ENCODE measurements around the gene LRRC4B. TPM values are rescaled to one million over a fixed set of nuclear protein-coding genes. Genes with fewer than 3 reads are reported as not detected.

LRRC4B gene
- total RNA-seq, 1 experiment from 2014 or later, result not detected

- no peak for DNase-seq (ENCODE audit: unreplicated experiment)
- peaks cover 7% of the 10 kb centered on the region for H3K4me1 Mint-ChIP-seq (ENCODE audit: insufficient read depth, unreplicated experiment)
- peaks cover 20% of the 10 kb centered on the region for H3K9me3 Mint-ChIP-seq (ENCODE audit: unreplicated experiment)
- H3K4me3 Mint-ChIP-seq (ENCODE audit: unreplicated experiment), result no peak overlapping the region
- TF ChIP-seq CTCF (IDR thresholded peaks at IDR 0.05; ENCODE audit: unreplicated experiment), result no peak
- H3K27ac Mint-ChIP-seq (ENCODE audit: low read depth, unreplicated experiment), result no peak overlapping the region
- POLR2A ChIA-PET, result no interaction called here
- peaks cover 37% of the 10 kb centered on the region for H3K27me3 Mint-ChIP-seq (ENCODE audit: insufficient read depth, unreplicated experiment)
- BruUV-seq (replicated peaks), result no TSS peak
- peaks cover 11% of the 10 kb centered on the region for H3K36me3 Mint-ChIP-seq (ENCODE audit: insufficient read depth, unreplicated experiment)
- intact Hi-C loops (cut with micrococcal nuclease), result no loop called here
- CTCF ChIA-PET, result no interaction called here
These were observed 73.8 kb downstream of the LRRC4B start for GRCh38 chr19:50494186-50495019.

GRCh38 chr19:50493171-50493570 lies 75.1 kb downstream of the LRRC4B start:
- CTCF ChIA-PET, result interaction anchor here (0.6 kb wide), 1 partner anchor 16 kb away, joined by 3 read pairs; no protein-coding TSS in a partner anchor
- peaks cover 26% of the 10 kb centered on the region for H3K9me3 Mint-ChIP-seq (ENCODE audit: unreplicated experiment)
- H3K27me3 Mint-ChIP-seq (ENCODE audit: insufficient read depth, unreplicated experiment), result peaks cover 37% of the 10 kb centered on the region
- no peak overlapping the region for H3K27ac Mint-ChIP-seq (ENCODE audit: low read depth, unreplicated experiment)
- no peak for DNase-seq (ENCODE audit: unreplicated experiment)
- BruUV-seq (replicated peaks), result no TSS peak
- peaks cover 7% of the 10 kb centered on the region for H3K4me1 Mint-ChIP-seq (ENCODE audit: insufficient read depth, unreplicated experiment)
- TF ChIP-seq CTCF (IDR thresholded peaks at IDR 0.05; ENCODE audit: unreplicated experiment), result no peak
- POLR2A ChIA-PET, result no interaction called here
- peaks cover 11% of the 10 kb centered on the region for H3K36me3 Mint-ChIP-seq (ENCODE audit: insufficient read depth, unreplicated experiment)
- no peak overlapping the region for H3K4me3 Mint-ChIP-seq (ENCODE audit: unreplicated experiment)
- intact Hi-C loops (cut with micrococcal nuclease), result no loop called here

- POLR2A ChIA-PET, result no interaction called here
- H3K27me3 Mint-ChIP-seq (ENCODE audit: insufficient read depth, unreplicated experiment), result peaks cover 44% of the 10 kb centered on the region
- H3K27ac Mint-ChIP-seq (ENCODE audit: low read depth, unreplicated experiment), result no peak overlapping the region
These were observed 75.8 kb downstream of the LRRC4B start for GRCh38 chr19:50492303-50493052.

More at GRCh38 chr19:50492303-50493052, 75.8 kb downstream of the LRRC4B start:
- TF ChIP-seq CTCF (IDR thresholded peaks at IDR 0.05; ENCODE audit: unreplicated experiment), result no peak
- DNase-seq (ENCODE audit: unreplicated experiment), result no peak
- CTCF ChIA-PET, result no interaction called here
- intact Hi-C loops (cut with micrococcal nuclease), result no loop called here
- BruUV-seq (replicated peaks), result no TSS peak
- H3K4me3 Mint-ChIP-seq (ENCODE audit: unreplicated experiment), result no peak overlapping the region
- H3K9me3 Mint-ChIP-seq (ENCODE audit: unreplicated experiment), result peaks cover 26% of the 10 kb centered on the region
- peaks cover 11% of the 10 kb centered on the region for H3K36me3 Mint-ChIP-seq (ENCODE audit: insufficient read depth, unreplicated experiment)
- peaks cover 7% of the 10 kb centered on the region for H3K4me1 Mint-ChIP-seq (ENCODE audit: insufficient read depth, unreplicated experiment)
